ENCODE measurements around the gene SLC16A13. TPM values are rescaled to one million over a fixed set of nuclear protein-coding genes. Genes with fewer than 3 reads are reported as not detected.

The SLC16A13 gene
- total and polyA plus RNA-seq, 2 donors from 2014 or later = 6.5 to 11.6 TPM

- intact Hi-C loops (cut with DNase I) = no loop called here
- Histone ChIP-seq H3K9ac (ENCODE audit: low read length in 3 of 3) (no peak overlapping the region), H3K27me3 (ENCODE audit: control insufficient read depth, insufficient read depth, low read length) (no peaks in the 10 kb centered on the region), H3K4me1 (ENCODE audit: control insufficient read depth in 2 of 3, insufficient read depth in 2 of 3, low read depth in 1 of 3, low read length in 3 of 3) (peaks cover 0 to 7% (median 0%) of the 10 kb centered on the region in 3 donors), H3K36me3 (ENCODE audit: control insufficient read depth in 2 of 3, insufficient read depth in 3 of 3, low read length in 3 of 3) (peaks cover 0 to 2% (median 1%) of the 10 kb centered on the region in 3 donors), H3K9me3 (ENCODE audit: control insufficient read depth in 2 of 3, insufficient read depth in 1 of 3, low read length in 3 of 3) (no peaks in the 10 kb centered on the region), H3K27ac (ENCODE audit: low read depth in 2 of 2, low read length in 2 of 2) (no peak overlapping the region), H3K4me3 (ENCODE audit: low read length in 3 of 3) (no peak overlapping the region)
- DNase-seq (no peak), FAIRE-seq (no peak)
- no peak for TF ChIP-seq CTCF (IDR thresholded peaks at IDR 0.05; ENCODE audit: borderline replicate concordance, extremely low read depth, insufficient read depth)
These were observed 41.7 kb upstream of the SLC16A13 start for GRCh38 chr17:6994118-6994598.

GRCh38 chr17:6994666-6995256, 41.1 kb upstream of the SLC16A13 start:
- H3K4me3 ChIP-seq (ENCODE audit: low read length in 3 of 3) = no peak overlapping the region
- peak in 2 of 5 donors; percentile 38 to 43 for DNase-seq
- no peak for TF ChIP-seq CTCF (IDR thresholded peaks at IDR 0.05; ENCODE audit: borderline replicate concordance, extremely low read depth, insufficient read depth)
- no peaks in the 10 kb centered on the region for H3K9me3 ChIP-seq (ENCODE audit: control insufficient read depth in 2 of 3, insufficient read depth in 1 of 3, low read length in 3 of 3)
- H3K27ac ChIP-seq (ENCODE audit: low read depth in 2 of 2, low read length in 2 of 2) = no peak overlapping the region
- FAIRE-seq = no peak
- H3K9ac ChIP-seq (ENCODE audit: low read length in 3 of 3) = peak overlapping the region in 1 of 3 donors; percentile 19
- no peaks in the 10 kb centered on the region for H3K27me3 ChIP-seq (ENCODE audit: control insufficient read depth, insufficient read depth, low read length)
- H3K36me3 ChIP-seq (ENCODE audit: control insufficient read depth in 2 of 3, insufficient read depth in 3 of 3, low read length in 3 of 3) = peaks cover 0 to 4% (median 2%) of the 10 kb centered on the region in 3 donors
- intact Hi-C loops (cut with DNase I) = no loop called here
- peaks cover 0 to 7% (median 0%) of the 10 kb centered on the region in 3 donors for H3K4me1 ChIP-seq (ENCODE audit: control insufficient read depth in 2 of 3, insufficient read depth in 2 of 3, low read depth in 1 of 3, low read length in 3 of 3)

GRCh38 chr17:6995500-6996255, 40.1 kb upstream of the SLC16A13 start, which contains the start of gene ALOX12:
TSS of gene ALOX12 (plus strand) at chr17:6996049. CDS start at chr17:6996118, 69 bp downstream.
- peaks cover 2 to 6% (median 3%) of the 10 kb centered on the region in 3 donors for H3K36me3 ChIP-seq (ENCODE audit: control insufficient read depth in 2 of 3, insufficient read depth in 3 of 3, low read length in 3 of 3)
- intact Hi-C loops (cut with DNase I) = no loop called here
- no peak for FAIRE-seq
- no peaks in the 10 kb centered on the region for H3K9me3 ChIP-seq (ENCODE audit: control insufficient read depth in 2 of 3, insufficient read depth in 1 of 3, low read length in 3 of 3)
- DNase-seq = peak; percentile 38 to 78 (median 45)
- no peak within 1 kb of the TSS for H3K27ac ChIP-seq (ENCODE audit: low read depth in 2 of 2, low read length in 2 of 2)
- H3K9ac ChIP-seq (ENCODE audit: low read length in 3 of 3) = peak within 1 kb of the TSS in 1 of 3 donors; percentile 19
- H3K4me3 ChIP-seq (ENCODE audit: low read length in 3 of 3) = peak within 1 kb of the TSS in 1 of 3 donors; percentile 21
- no peaks in the 10 kb centered on the region for H3K27me3 ChIP-seq (ENCODE audit: control insufficient read depth, insufficient read depth, low read length)
- TF ChIP-seq CTCF (IDR thresholded peaks at IDR 0.05; ENCODE audit: borderline replicate concordance, extremely low read depth, insufficient read depth) = no peak
- H3K4me1 ChIP-seq (ENCODE audit: control insufficient read depth in 2 of 3, insufficient read depth in 2 of 3, low read depth in 1 of 3, low read length in 3 of 3) = peaks cover 0 to 7% (median 0%) of the 10 kb centered on the region in 3 donors
